ENCODE data around the gene COA8.
A peak's percentile ranks its signal among the peaks of the same experiment; 100 is the strongest.

The COA8 gene

GRCh38 chr14:103562429-103563225 is at the start of gene COA8, which contains the start of gene BAG5:
COA8 (plus strand) TSS chr14:103562960; CDS start chr14:103563002, 42 bp downstream.
BAG5 (minus strand) TSS chr14:103562657; CDS start chr14:103561164, 1,493 bp downstream.
- DNase-seq (ENCODE audit: low read depth, low spot score) = no peak
- H3K27ac ChIP-seq = peak within 1 kb of the TSS; percentile 98

- no peak overlapping the region for H3K27ac ChIP-seq
- no peak for DNase-seq (ENCODE audit: low read depth, low spot score)
These were observed 48.0 kb upstream of the COA8 start for GRCh38 chr14:103514596-103515421.

- DNase-seq (ENCODE audit: low read depth, low spot score) = no peak
- no peak overlapping the region for H3K27ac ChIP-seq
These were observed 46.2 kb upstream of the COA8 start for GRCh38 chr14:103516426-103517173.

- no peak for DNase-seq (ENCODE audit: low read depth, low spot score)
- H3K27ac ChIP-seq = no peak overlapping the region
These were observed 45.6 kb upstream of the COA8 start for GRCh38 chr14:103517174-103517566.

- DNase-seq (ENCODE audit: low read depth, low spot score) = no peak
- peak overlapping the region; percentile 16 for H3K27ac ChIP-seq
These were observed 44.9 kb upstream of the COA8 start for GRCh38 chr14:103517721-103518421.

GRCh38 chr14:103518422-103519042 is 44.2 kb upstream of the COA8 start:
- peak overlapping the region; percentile 16 for H3K27ac ChIP-seq

GRCh38 chr14:103519043-103519836 is 43.5 kb upstream of the COA8 start:
- DNase-seq (ENCODE audit: low read depth, low spot score) = no peak
- peak overlapping the region; percentile 8 for H3K27ac ChIP-seq

More at GRCh38 chr14:103518422-103519042, 44.2 kb upstream of the COA8 start:
- no peak for DNase-seq (ENCODE audit: low read depth, low spot score)

- H3K27ac ChIP-seq = peak overlapping the region; percentile 8
- no peak for DNase-seq (ENCODE audit: low read depth, low spot score)
These were observed 42.9 kb upstream of the COA8 start for GRCh38 chr14:103519837-103520212.

GRCh38 chr14:103520269-103520656 is 42.5 kb upstream of the COA8 start:
- DNase-seq (ENCODE audit: low read depth, low spot score) = no peak
- H3K27ac ChIP-seq = peak overlapping the region; percentile 46

GRCh38 chr14:103520657-103521437 is 41.9 kb upstream of the COA8 start:
- no peak for DNase-seq (ENCODE audit: low read depth, low spot score)
- peak overlapping the region; percentile 46 for H3K27ac ChIP-seq

- peak overlapping the region; percentile 46 for H3K27ac ChIP-seq
- no peak for DNase-seq (ENCODE audit: low read depth, low spot score)
These were observed 41.3 kb upstream of the COA8 start for GRCh38 chr14:103521438-103521950.

- peak overlapping the region; percentile 46 for H3K27ac ChIP-seq
- DNase-seq (ENCODE audit: low read depth, low spot score) = no peak
These were observed 40.7 kb upstream of the COA8 start for GRCh38 chr14:103521951-103522563.

GRCh38 chr14:103522649-103523574 is 39.8 kb upstream of the COA8 start, which contains the start of gene CKB:
CKB (minus strand) TSS chr14:103522830; CDS start chr14:103522493, 337 bp downstream.
- DNase-seq (ENCODE audit: low read depth, low spot score) = no peak

GRCh38 chr14:103523575-103523954 is 39.2 kb upstream of the COA8 start:
- no peak overlapping the region for H3K27ac ChIP-seq

More at GRCh38 chr14:103522649-103523574, 39.8 kb upstream of the COA8 start, which contains the start of gene CKB:
- peak within 1 kb of the TSS; percentile 46 for H3K27ac ChIP-seq

GRCh38 chr14:103524002-103524935 is 38.5 kb upstream of the COA8 start:
- no peak for DNase-seq (ENCODE audit: low read depth, low spot score)
- no peak overlapping the region for H3K27ac ChIP-seq

More at GRCh38 chr14:103523575-103523954, 39.2 kb upstream of the COA8 start:
- no peak for DNase-seq (ENCODE audit: low read depth, low spot score)

Data from epithelial cell of prostate (primary cell).